ENCODE measurements around the gene PLXNB2.

DNA sequence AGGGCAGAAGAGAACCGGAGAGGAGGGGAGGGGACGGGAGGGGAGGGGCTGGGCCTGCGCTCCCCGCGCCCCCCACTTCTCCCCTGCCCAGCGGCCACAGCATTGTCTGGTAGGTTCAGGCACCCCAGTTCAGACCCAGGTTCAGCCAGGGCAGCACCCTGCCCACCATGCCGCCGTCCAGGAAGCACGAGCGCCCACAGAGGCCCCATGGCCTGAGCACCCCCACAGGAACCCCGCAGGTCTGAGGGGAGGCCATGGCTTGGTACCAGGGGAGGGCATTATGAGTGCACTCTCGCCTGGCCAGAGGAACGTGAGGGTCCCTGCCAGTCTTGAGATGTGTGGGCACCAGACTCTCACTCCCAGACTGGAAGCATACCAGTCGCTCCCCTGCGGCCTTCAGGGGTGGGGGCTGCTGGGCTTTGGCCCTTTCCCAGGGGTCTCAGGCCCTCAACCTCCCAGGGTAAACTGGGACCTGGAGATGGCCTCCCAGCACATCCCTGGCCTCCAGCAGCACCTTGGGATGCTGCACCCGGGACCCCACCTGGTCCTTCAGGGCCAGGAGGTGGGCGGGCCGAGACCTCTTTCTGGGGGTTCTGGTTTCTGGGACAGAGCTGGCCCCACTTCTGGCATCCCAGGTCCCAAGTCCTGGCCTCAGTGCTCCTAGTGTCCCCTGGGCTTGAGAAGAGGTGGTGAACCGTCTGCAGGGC, 597 bp upstream of the PLXNB2 start:
- no peak for TF ChIP-seq SUZ12 (IDR thresholded peaks at IDR 0.05)
- no peak for TF ChIP-seq ELF4 (IDR thresholded peaks at IDR 0.05)
- no peak for TF ChIP-seq L3MBTL2 (conservative IDR thresholded peaks at IDR 0.05)
- TF ChIP-seq FOXA1 (IDR thresholded peaks at IDR 0.05) = no peak
- TF ChIP-seq FOXK2 (IDR thresholded peaks at IDR 0.05) = no peak
- TF ChIP-seq FOXM1 (IDR thresholded peaks at IDR 0.05; ENCODE audit: borderline replicate concordance) = no peak
- TF ChIP-seq SP1 (IDR thresholded peaks at IDR 0.05) = no peak
- no peak for TF ChIP-seq ZNF384 (IDR thresholded peaks at IDR 0.05)
